Neural cell (in vitro differentiated cells): ENCODE data around the gene ANGPTL8. TPM values are rescaled to one million over a fixed set of nuclear protein-coding genes. Genes with fewer than 3 reads are reported as not detected.

ENCODE experiments used
- H2AFZ ChIP-seq: fragments of 200-600, 300-800 bp; sonication (generic), shearing (Covaris generic); 2 replicates; pipeline ENCODE4 v1.6.0; 2014; ENCODE audit warnings: low read depth, mild to moderate bottlenecking, antibody characterized with exemption, low read length, moderate library complexity
- H3F3A ChIP-seq: fragments of 200-600 bp; shearing (Covaris generic); 2 replicates; pipeline ENCODE4 v1.6.1; 2016; ENCODE audit warnings: mild to moderate bottlenecking, moderate library complexity, mixed read lengths, antibody characterized with exemption, low read length; ENCODE audit not compliant: insufficient read depth, poor library complexity, severe bottlenecking
- H3K27ac ChIP-seq: fragments of 200-600, 300-800 bp; sonication (generic), shearing (Covaris generic); 2 replicates; pipeline ENCODE4 v1.5.1; 2014; ENCODE audit warnings: mild to moderate bottlenecking, low read length, moderate library complexity
- H3K27me3 ChIP-seq: fragments of 300-800, 200-600 bp; sonication (generic), shearing (Covaris generic); 2 replicates; pipeline ENCODE4 v1.6.0; 2014; ENCODE audit warnings: mild to moderate bottlenecking, low read depth, low read length, moderate library complexity; ENCODE audit not compliant: insufficient read depth
- H3K36me3 ChIP-seq: fragments of 300-800, 200-600 bp; sonication (generic), shearing (Covaris generic); 2 replicates; pipeline ENCODE4 v1.5.1; 2014; ENCODE audit warnings: mild to moderate bottlenecking, antibody characterized with exemption, low read length, moderate library complexity; ENCODE audit not compliant: insufficient read depth
- H3K4me2 ChIP-seq: fragments of 300-800, 200-600 bp; sonication (generic), shearing (Covaris generic); 2 replicates; pipeline ENCODE4 v1.6.0; 2014; ENCODE audit warnings: mild to moderate bottlenecking, low read length
- H3K4me3 ChIP-seq: fragments of 300-800, 200-600 bp; sonication (generic), shearing (Covaris generic); 2 replicates; pipeline ENCODE4 v1.5.1; 2014; ENCODE audit warnings: mild to moderate bottlenecking, low read length, moderate library complexity
- H3K79me2 ChIP-seq: fragments of 200-600 bp; shearing (Covaris generic); replicated peaks from 2 replicates; pipeline ENCODE4 v1.6.0; 2014; ENCODE audit warnings: mild to moderate bottlenecking, low read length, moderate library complexity; ENCODE audit not compliant: insufficient read depth
- H3K9ac ChIP-seq: fragments of 300-800, 200-600 bp; sonication (generic), shearing (Covaris generic); 2 replicates; pipeline ENCODE4 v1.6.1; 2016; ENCODE audit warnings: mild to moderate bottlenecking, low read length, mixed read lengths
- H3K9me2 ChIP-seq: fragments of 200-600 bp; shearing (Covaris generic); 2 replicates; pipeline ENCODE4 v1.6.1; 2016; ENCODE audit warnings: mild to moderate bottlenecking, low read length, mixed read lengths; ENCODE audit not compliant: insufficient read depth
- H3K9me3 ChIP-seq: fragments of 200-600, 300-800 bp; sonication (generic), shearing (Covaris generic); 2 replicates; pipeline ENCODE4 v1.6.1; 2016; ENCODE audit warnings: mild to moderate bottlenecking, mixed run types, low read length, moderate library complexity, mixed read lengths
- H4K20me1 ChIP-seq: fragments of 200-600 bp; shearing (Covaris generic); 2 replicates; pipeline ENCODE4 v1.6.1; 2016; ENCODE audit warnings: mild to moderate bottlenecking, mixed run types; ENCODE audit not compliant: insufficient read depth
- EP300 ChIP-seq: fragments of 450-650 bp; conservative IDR thresholded peaks from 2 replicates; pipeline ENCODE4 v1.6.1; 2014; ENCODE audit warnings: antibody characterized with exemption, mild to moderate bottlenecking, moderate library complexity; ENCODE audit not compliant: poor library complexity, severe bottlenecking
- EZH2 ChIP-seq: fragments of 200-600, 300-800 bp; shearing (Covaris generic), sonication (generic); IDR thresholded peaks from 2 replicates; pipeline ENCODE4 v1.6.1; 2014; ENCODE audit warnings: antibody characterized with exemption, low read length, borderline replicate concordance, mild to moderate bottlenecking; ENCODE audit not compliant: insufficient read depth, poor library complexity, severe bottlenecking
- MXI1 ChIP-seq: fragments of 450-650 bp; conservative IDR thresholded peaks from 2 replicates; pipeline ENCODE4 v1.6.1; 2014; ENCODE audit warnings: antibody characterized with exemption, mild to moderate bottlenecking; ENCODE audit not compliant: poor library complexity, severe bottlenecking
- POLR2AphosphoS5 ChIP-seq: IDR thresholded peaks from 2 replicates; pipeline ENCODE4 v1.6.1; 2012
- RAD21 ChIP-seq: fragments of 450-650 bp; conservative IDR thresholded peaks from 2 replicates; pipeline ENCODE4 v1.6.1; 2014; ENCODE audit warnings: antibody characterized with exemption, mild to moderate bottlenecking, moderate library complexity
- SMC3 ChIP-seq: fragments of 450-650 bp; conservative IDR thresholded peaks from 2 replicates; pipeline ENCODE4 v1.6.1; 2014; ENCODE audit warnings: antibody characterized with exemption, mild to moderate bottlenecking, moderate library complexity; ENCODE audit not compliant: poor library complexity
- TAF1 ChIP-seq: IDR thresholded peaks from 2 replicates; pipeline ENCODE4 v1.6.1; 2012; ENCODE audit warnings: low read depth
- polyA minus RNA-seq: library from RNA; depleted of rRNA, polyadenylated mRNA; stranded (reverse); fragments of >200 nt; gene quantifications from 2 replicates; pipeline ENCODE4 v1.2.3, GENCODE V29; 2014
- polyA plus RNA-seq: library from polyadenylated mRNA; depleted of rRNA; stranded (reverse); fragments of >200 nt; gene quantifications from 2 replicates; pipeline ENCODE4 v1.2.3, GENCODE V29; 2014
- TF ChIP-seq, protein P1 (sequence below): fragments of 450-650 bp; IDR thresholded peaks from 2 replicates; pipeline ENCODE4 v1.5.1; 2014; ENCODE audit warnings: antibody characterized with exemption, mild to moderate bottlenecking, moderate library complexity; ENCODE audit not compliant: poor library complexity, severe bottlenecking
- TF ChIP-seq, protein P2 (sequence below): IDR thresholded peaks from 2 replicates; pipeline ENCODE4 v1.6.1; 2012; ENCODE audit warnings: borderline replicate concordance

Gene ANGPTL8
- polyA plus RNA-seq, result not detected in 2 replicates
- polyA minus RNA-seq, result not detected in 2 replicates

DNA sequence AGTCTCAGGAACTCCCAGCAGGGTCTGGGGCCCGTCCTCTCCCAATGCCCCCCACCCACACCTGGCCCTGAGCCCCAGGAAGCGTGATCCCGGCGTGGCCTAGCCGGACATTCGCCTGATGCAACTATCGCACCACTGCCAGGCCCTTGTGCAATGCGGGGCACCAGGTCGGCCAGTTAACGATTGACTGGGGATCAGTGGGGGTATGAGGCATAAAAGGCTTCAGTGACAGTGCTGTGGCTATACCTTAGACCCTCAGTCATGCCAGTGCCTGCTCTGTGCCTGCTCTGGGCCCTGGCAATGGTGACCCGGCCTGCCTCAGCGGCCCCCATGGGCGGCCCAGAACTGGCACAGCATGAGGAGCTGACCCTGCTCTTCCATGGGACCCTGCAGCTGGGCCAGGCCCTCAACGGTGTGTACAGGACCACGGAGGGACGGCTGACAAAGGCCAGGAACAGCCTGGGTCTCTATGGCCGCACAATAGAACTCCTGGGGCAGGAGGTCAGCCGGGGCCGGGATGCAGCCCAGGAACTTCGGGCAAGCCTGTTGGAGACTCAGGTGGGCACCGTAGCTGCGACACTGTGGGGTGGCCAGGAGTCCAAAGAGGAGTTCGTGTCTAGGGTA, at the start of gene ANGPTL8:
Gene ANGPTL8, plus strand, starts transcription at position 243 of the 624 bp plus-strand sequence. Its CDS starts 19 bp downstream, at position 262.
- Histone ChIP-seq H3F3A (no peaks in the 10 kb centered on the region), H4K20me1 (no peaks in the 10 kb centered on the region), H3K4me2 (no peak within 1 kb of the TSS), H3K27me3 (no peaks in the 10 kb centered on the region), H3K4me3 (no peak within 1 kb of the TSS), H3K27ac (no peak within 1 kb of the TSS), H3K79me2 (no peaks in the 10 kb centered on the region), H3K9me2 (no peaks in the 10 kb centered on the region), H3K9me3 (no peaks in the 10 kb centered on the region), H3K9ac (no peak within 1 kb of the TSS), H3K36me3 (no peaks in the 10 kb centered on the region), H2AFZ (no peak within 1 kb of the TSS)
- TF ChIP-seq EP300 (no peak), SMC3 (no peak), TAF1 (no peak), MXI1 (no peak), POLR2AphosphoS5 (no peak), RAD21 (no peak), EZH2 (no peak)
- TF ChIP-seq, protein P1, sequence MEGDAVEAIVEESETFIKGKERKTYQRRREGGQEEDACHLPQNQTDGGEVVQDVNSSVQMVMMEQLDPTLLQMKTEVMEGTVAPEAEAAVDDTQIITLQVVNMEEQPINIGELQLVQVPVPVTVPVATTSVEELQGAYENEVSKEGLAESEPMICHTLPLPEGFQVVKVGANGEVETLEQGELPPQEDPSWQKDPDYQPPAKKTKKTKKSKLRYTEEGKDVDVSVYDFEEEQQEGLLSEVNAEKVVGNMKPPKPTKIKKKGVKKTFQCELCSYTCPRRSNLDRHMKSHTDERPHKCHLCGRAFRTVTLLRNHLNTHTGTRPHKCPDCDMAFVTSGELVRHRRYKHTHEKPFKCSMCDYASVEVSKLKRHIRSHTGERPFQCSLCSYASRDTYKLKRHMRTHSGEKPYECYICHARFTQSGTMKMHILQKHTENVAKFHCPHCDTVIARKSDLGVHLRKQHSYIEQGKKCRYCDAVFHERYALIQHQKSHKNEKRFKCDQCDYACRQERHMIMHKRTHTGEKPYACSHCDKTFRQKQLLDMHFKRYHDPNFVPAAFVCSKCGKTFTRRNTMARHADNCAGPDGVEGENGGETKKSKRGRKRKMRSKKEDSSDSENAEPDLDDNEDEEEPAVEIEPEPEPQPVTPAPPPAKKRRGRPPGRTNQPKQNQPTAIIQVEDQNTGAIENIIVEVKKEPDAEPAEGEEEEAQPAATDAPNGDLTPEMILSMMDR, result no peak
- TF ChIP-seq, protein P2, sequence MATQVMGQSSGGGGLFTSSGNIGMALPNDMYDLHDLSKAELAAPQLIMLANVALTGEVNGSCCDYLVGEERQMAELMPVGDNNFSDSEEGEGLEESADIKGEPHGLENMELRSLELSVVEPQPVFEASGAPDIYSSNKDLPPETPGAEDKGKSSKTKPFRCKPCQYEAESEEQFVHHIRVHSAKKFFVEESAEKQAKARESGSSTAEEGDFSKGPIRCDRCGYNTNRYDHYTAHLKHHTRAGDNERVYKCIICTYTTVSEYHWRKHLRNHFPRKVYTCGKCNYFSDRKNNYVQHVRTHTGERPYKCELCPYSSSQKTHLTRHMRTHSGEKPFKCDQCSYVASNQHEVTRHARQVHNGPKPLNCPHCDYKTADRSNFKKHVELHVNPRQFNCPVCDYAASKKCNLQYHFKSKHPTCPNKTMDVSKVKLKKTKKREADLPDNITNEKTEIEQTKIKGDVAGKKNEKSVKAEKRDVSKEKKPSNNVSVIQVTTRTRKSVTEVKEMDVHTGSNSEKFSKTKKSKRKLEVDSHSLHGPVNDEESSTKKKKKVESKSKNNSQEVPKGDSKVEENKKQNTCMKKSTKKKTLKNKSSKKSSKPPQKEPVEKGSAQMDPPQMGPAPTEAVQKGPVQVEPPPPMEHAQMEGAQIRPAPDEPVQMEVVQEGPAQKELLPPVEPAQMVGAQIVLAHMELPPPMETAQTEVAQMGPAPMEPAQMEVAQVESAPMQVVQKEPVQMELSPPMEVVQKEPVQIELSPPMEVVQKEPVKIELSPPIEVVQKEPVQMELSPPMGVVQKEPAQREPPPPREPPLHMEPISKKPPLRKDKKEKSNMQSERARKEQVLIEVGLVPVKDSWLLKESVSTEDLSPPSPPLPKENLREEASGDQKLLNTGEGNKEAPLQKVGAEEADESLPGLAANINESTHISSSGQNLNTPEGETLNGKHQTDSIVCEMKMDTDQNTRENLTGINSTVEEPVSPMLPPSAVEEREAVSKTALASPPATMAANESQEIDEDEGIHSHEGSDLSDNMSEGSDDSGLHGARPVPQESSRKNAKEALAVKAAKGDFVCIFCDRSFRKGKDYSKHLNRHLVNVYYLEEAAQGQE, result no peak

DNA sequence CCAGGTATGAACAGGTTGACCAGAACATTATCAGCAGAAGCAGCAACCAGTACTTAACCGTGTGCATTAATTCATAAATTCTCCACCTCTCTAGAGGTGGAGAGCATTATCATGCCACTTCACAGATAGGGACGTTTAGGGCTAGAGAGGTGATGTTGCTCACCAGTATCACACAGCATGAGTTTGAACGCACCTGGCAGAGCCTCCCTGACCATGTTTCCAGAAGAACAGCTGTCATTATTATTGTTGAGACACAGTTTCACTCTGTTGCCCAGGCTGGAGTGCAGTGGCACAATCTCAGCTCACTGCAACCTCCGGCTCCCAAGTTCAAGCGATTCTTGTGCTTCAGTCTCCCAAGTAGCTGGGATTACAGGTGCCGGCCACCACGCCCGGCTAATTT, 48.9 kb upstream of the ANGPTL8 start:
- Histone ChIP-seq H3K79me2 (no peaks in the 10 kb centered on the region), H3K4me2 (no peak overlapping the region), H3K9ac (no peak overlapping the region), H3K27me3 (no peaks in the 10 kb centered on the region), H3K36me3 (no peaks in the 10 kb centered on the region), H3K9me3 (no peaks in the 10 kb centered on the region), H3K4me3 (no peak overlapping the region), H3F3A (no peaks in the 10 kb centered on the region), H2AFZ (no peak overlapping the region), H3K9me2 (no peaks in the 10 kb centered on the region), H4K20me1 (no peaks in the 10 kb centered on the region), H3K27ac (no peak overlapping the region)
- no peak for TF ChIP-seq EP300
- TF ChIP-seq, protein P2, result no peak
- TF ChIP-seq TAF1, result no peak
- no peak for TF ChIP-seq MXI1
- no peak for TF ChIP-seq POLR2AphosphoS5
- TF ChIP-seq RAD21, result no peak
- TF ChIP-seq, protein P1, result no peak
- TF ChIP-seq EZH2, result no peak
- TF ChIP-seq SMC3, result no peak
